Neural crest cell (in vitro differentiated cells): ENCODE data around the gene CBX5. TPM values are rescaled to one million over a fixed set of nuclear protein-coding genes. Genes with fewer than 3 reads are reported as not detected.

ENCODE experiments used
- DNase-seq: peaks from one replicate; pipeline ENCODE4 v3.0.0; 2021; ENCODE audit warnings: low read depth, mixed read lengths, low spot score
- H3K27ac Mint-ChIP-seq: one replicate; pipeline ENCODE4 v1.8.0; 2021; ENCODE audit warnings: mild to moderate bottlenecking, mixed read lengths; ENCODE audit not compliant: unreplicated experiment
- H3K27me3 Mint-ChIP-seq: 2 replicates; pipeline ENCODE4 v1.8.0; 2021; ENCODE audit warnings: low read depth, mild to moderate bottlenecking, mixed read lengths
- H3K36me3 Mint-ChIP-seq: 2 replicates; pipeline ENCODE4 v1.8.0; 2021; ENCODE audit warnings: low read depth, mild to moderate bottlenecking, mixed read lengths
- H3K4me1 Mint-ChIP-seq: 2 replicates; pipeline ENCODE4 v1.8.0; 2021; ENCODE audit warnings: mixed read lengths
- H3K4me3 Mint-ChIP-seq: one replicate; pipeline ENCODE4 v1.8.0; 2021; ENCODE audit warnings: mild to moderate bottlenecking, mixed read lengths
- H3K9me3 Mint-ChIP-seq: 2 replicates; pipeline ENCODE4 v1.8.0; 2021; ENCODE audit warnings: mixed read lengths
- CTCF ChIP-seq: fragments of 200-600 bp; sonication (generic); conservative IDR thresholded peaks from 2 replicates; pipeline ENCODE4 v1.5.0; 2021; ENCODE audit warnings: antibody characterized with exemption, mild to moderate bottlenecking
- total RNA-seq: library from RNA; stranded (reverse); gene quantifications from 2 replicates; pipeline ENCODE4 v1.2.1, GENCODE V29; 2021

Gene CBX5
- total RNA-seq, 1 donor from 2014 or later, result 369 TPM

GRCh38 chr12:54261815-54262402, 18.0 kb downstream of the CBX5 start:
- peaks cover 69% of the 10 kb centered on the region for H3K4me1 Mint-ChIP-seq
- no peaks in the 10 kb centered on the region for H3K27me3 Mint-ChIP-seq
- peaks cover 2% of the 10 kb centered on the region for H3K36me3 Mint-ChIP-seq
- DNase-seq, result no peak
- H3K27ac Mint-ChIP-seq, result peak overlapping the region; percentile 36
- TF ChIP-seq CTCF, result no peak
- peak overlapping the region; percentile 71 for H3K4me3 Mint-ChIP-seq
- no peaks in the 10 kb centered on the region for H3K9me3 Mint-ChIP-seq

GRCh38 chr12:54259194-54260011, 20.5 kb downstream of the CBX5 start:
- peak overlapping the region; percentile 94 for H3K27ac Mint-ChIP-seq
- H3K36me3 Mint-ChIP-seq, result peaks cover 10% of the 10 kb centered on the region
- no peaks in the 10 kb centered on the region for H3K9me3 Mint-ChIP-seq
- TF ChIP-seq CTCF, result no peak
- no peaks in the 10 kb centered on the region for H3K27me3 Mint-ChIP-seq
- H3K4me1 Mint-ChIP-seq, result peaks cover 67% of the 10 kb centered on the region
- H3K4me3 Mint-ChIP-seq, result peak overlapping the region; percentile 81
- DNase-seq, result peak; percentile 69

GRCh38 chr12:54258201-54258681, 21.7 kb downstream of the CBX5 start:
- Mint-ChIP-seq H3K9me3 (no peaks in the 10 kb centered on the region), H3K27me3 (no peaks in the 10 kb centered on the region), H3K36me3 (peaks cover 10% of the 10 kb centered on the region), H3K4me3 (peak overlapping the region; percentile 81), H3K27ac (peak overlapping the region; percentile 54), H3K4me1 (peaks cover 63% of the 10 kb centered on the region)
- no peak for TF ChIP-seq CTCF
- no peak for DNase-seq

- H3K9me3 Mint-ChIP-seq, result no peaks in the 10 kb centered on the region
- H3K4me1 Mint-ChIP-seq, result peaks cover 56% of the 10 kb centered on the region
- no peaks in the 10 kb centered on the region for H3K27me3 Mint-ChIP-seq
- H3K36me3 Mint-ChIP-seq, result peaks cover 15% of the 10 kb centered on the region
- H3K27ac Mint-ChIP-seq, result peak overlapping the region; percentile 69
- no peak for TF ChIP-seq CTCF
- H3K4me3 Mint-ChIP-seq, result peak overlapping the region; percentile 34
- no peak for DNase-seq
These were observed 22.6 kb downstream of the CBX5 start for GRCh38 chr12:54257332-54257731.

GRCh38 chr12:54253240-54253639, 26.7 kb downstream of the CBX5 start:
- Mint-ChIP-seq H3K36me3 (peaks cover 26% of the 10 kb centered on the region), H3K27me3 (no peaks in the 10 kb centered on the region), H3K4me3 (no peak overlapping the region), H3K27ac (no peak overlapping the region), H3K9me3 (no peaks in the 10 kb centered on the region), H3K4me1 (peaks cover 27% of the 10 kb centered on the region)
- no peak for TF ChIP-seq CTCF
- DNase-seq, result no peak
